GM12801 (cell line): Measurements from ENCODE around the gene RPP25L.

ENCODE experiments used
- CTCF ChIP-seq: IDR thresholded peaks from one replicate; pipeline ENCODE4 v1.5.1; 2011; ENCODE audit warnings: control low read depth; ENCODE audit not compliant: insufficient read length; ENCODE audit errors: extremely low read depth

Gene RPP25L

DNA sequence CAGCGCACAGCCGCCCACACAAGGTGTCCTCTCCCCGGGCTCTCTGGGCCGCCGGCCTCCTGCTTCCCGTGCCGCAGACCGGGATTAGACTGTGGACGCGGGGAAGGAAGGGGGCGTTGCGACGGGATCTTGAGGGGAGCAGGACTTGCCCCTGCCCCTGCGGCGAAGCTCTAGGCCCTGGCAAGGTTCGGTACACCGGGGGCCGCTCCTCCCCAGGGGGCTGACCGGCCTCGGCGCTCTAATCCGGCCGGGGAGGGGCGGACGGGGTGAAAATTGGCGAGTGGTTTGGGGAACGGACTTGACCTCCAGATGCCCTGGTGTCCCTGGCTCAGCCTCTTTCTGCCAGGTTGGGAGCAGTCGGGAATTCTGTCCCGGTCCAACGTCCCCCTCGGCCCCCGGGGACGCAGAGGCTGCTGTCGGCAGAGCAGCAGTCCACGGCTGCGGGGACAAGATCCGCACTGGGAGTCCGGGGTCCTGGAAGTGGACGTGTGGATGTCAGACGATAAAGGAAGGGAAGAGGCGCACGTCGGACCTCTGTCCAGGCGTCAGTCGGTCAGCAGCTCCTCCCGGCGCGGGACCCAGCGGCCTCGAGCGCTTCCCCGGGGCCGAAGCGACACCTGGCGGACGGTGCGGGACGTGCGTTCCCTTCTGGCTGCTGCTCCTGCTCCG, 20.5 kb downstream of the RPP25L start:
- TF ChIP-seq CTCF, result no peak

GRCh38 chr9:34590381-34591247, 21.3 kb downstream of the RPP25L start:
- TF ChIP-seq CTCF, result no peak

- TF ChIP-seq CTCF, result no peak
Observed at GRCh38 chr9:34589636-34590380, 22.1 kb downstream of the RPP25L start, which contains the start of gene CNTFR. Gene CNTFR (minus strand): TSS chr9:34589724. CDS start chr9:34568981, 20,743 bp downstream.

DNA sequence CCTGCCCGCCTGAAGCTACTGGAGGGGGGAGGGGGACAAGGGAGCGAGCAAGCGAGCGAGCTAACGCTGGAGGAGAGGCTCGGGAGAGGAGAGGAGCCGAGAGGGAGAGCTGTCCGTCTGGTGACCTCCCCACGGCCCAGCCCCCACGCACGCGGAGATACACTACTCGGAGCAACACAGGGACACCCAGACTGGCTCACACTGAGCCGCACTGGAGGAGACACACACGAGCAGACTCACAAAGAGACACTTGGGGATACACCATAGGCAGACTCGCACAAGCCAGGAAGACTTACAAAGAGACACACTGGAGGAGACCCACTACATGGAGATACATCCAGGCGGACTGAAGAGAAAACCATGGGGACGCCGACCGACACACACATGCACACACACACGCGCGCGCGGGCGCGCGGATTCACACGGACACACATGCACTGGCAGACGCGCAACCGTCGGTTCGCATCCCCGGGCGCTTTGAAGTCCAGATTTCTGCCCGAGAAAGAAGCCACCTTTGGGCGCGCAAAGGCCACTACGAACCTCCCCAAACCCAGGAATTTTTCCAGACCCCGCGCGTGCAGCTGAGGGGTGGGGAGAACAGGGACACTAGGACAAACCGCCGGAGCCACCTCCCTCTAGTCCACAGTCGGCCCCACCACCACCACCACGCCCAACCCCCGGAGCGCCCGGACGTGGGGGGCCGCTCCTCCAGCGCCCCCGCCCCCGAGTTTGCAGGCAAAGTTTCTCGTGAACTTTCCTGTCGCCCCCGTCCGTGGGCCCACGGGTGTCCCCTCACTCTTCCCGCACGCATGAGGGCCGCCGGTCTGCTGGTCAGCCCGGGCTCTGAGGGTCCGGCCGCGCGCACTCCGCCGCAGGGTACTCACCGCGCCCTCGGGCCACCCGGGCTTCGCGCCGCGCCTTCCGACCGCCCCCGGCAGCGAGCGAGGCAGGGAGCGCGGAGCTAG, 22.9 kb downstream of the RPP25L start:
- TF ChIP-seq CTCF, result no peak

DNA sequence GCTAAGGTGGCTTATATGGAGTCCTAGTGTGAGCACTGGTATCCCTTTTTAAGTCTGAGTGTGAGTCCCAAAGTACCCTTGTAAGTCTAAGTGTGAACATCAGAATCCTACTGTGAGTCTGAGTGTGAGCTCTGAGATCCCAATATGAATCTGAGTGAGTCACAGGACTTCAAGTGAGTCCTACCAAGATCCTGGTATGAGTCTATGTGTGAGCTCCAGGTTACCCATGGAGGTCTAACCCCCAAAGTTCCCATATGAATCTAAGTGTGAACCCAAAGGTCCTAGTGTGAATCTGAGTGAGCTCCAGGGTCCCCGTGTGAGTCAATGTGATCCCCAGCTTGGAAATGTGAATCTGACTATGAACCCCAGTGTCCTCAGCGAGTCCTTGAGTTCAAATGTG, 24.6 kb downstream of the RPP25L start:
- no peak for TF ChIP-seq CTCF

- TF ChIP-seq CTCF, result no peak
Observed at GRCh38 chr9:34585946-34586669, 25.8 kb downstream of the RPP25L start.
